K562 (cell line): ENCODE results near the gene IL17A. TPM values are rescaled to one million over a fixed set of nuclear protein-coding genes. Genes with fewer than 3 reads are reported as not detected.

Source experiments
- ATAC-seq: fragments of 200-7000 bp; cut with Tn5 transposase; 3 replicates; pipeline ENCODE4 v1.9.1; 2020; ENCODE audit warnings: moderate library complexity
- BruUV-seq: library from RNA; stranded (reverse); fragments of 400-500 nt; replicated peaks from 2 replicates; lab custom pipeline; 2021; lab: Mats Ljungman, UMichigan
- CTCF ChIA-PET: fragments of 300-600 bp; formaldehyde crosslinking; extraction: SDS; loops from one replicate; lab custom pipeline; 2021; ENCODE audit warnings: low intra/inter-chr PET ratio; lab: Yijun Ruan, JAX
- POLR2A ChIA-PET: fragments of 300-600, 350-650 bp; sonication (Branson Sonifier 250); formaldehyde crosslinking; extraction: SDS; loops from one replicate; lab custom pipeline; 2021; ENCODE audit warnings: antibody characterized with exemption, inconsistent platforms; lab: Yijun Ruan, JAX
- DNase-seq, 4 experiments: peaks; one replicate each; pipeline versions ENCODE4 v3.0.0 to v3.0.0-alpha.2; 2011 to 2018; ENCODE audit warnings: low spot score in 3 of 4, mixed read lengths in 3 of 4; ENCODE audit errors: extremely low read depth in 1 of 4
- FAIRE-seq: peaks from 2 replicates; lab custom pipeline; 2011; peaks lifted over from hg19 to GRCh38; lab: Jason Lieb, UNC
- H2AFZ ChIP-seq: 2 replicates; pipeline ENCODE4 v1.6.0; 2011; ENCODE audit warnings: low read depth, low read length, control low read depth, inconsistent platforms
- H3K27ac ChIP-seq: fragments of 200-600 bp; 3 replicates; pipeline ENCODE4 v1.8.0; 2011; ENCODE audit warnings: low read depth, mild to moderate bottlenecking, control low read depth, inconsistent platforms, low read length, moderate library complexity, mixed read lengths; ENCODE audit errors: extremely low read depth
- H3K27me3 ChIP-seq, 2 experiments: fragments of 300-600 bp in 1 of 2; 2 replicates in 1 of 2; 3 replicates in 1 of 2; pipeline versions ENCODE4 v1.6.0 to v1.8.0; 2011; ENCODE audit warnings: inconsistent platforms in 2 of 2, low read length in 2 of 2, mild to moderate bottlenecking in 1 of 2, mixed read lengths in 1 of 2, moderate library complexity in 1 of 2; ENCODE audit not compliant: control insufficient read depth in 2 of 2, insufficient read depth in 2 of 2
- H3K36me3 ChIP-seq: fragments of 300-600 bp; 3 replicates; pipeline ENCODE4 v1.8.0; 2011; ENCODE audit warnings: mild to moderate bottlenecking, low read length, inconsistent platforms; ENCODE audit not compliant: control insufficient read depth, insufficient read depth
- H3K4me1 ChIP-seq, 2 experiments: fragments of 200-600 bp in 1 of 2; replicated peaks in 1 of 2; 2 replicates in 1 of 2; 3 replicates in 1 of 2; pipeline versions ENCODE4 v1.5.1 to v1.8.0; 2011; ENCODE audit warnings: inconsistent platforms in 2 of 2, low read length in 2 of 2, mild to moderate bottlenecking in 1 of 2, mixed read lengths in 1 of 2, moderate library complexity in 1 of 2; ENCODE audit not compliant: control insufficient read depth in 2 of 2, insufficient read depth in 2 of 2
- H3K4me2 ChIP-seq: 2 replicates; pipeline ENCODE4 v1.6.1; 2011; ENCODE audit warnings: low read length, control low read depth, inconsistent platforms, mixed read lengths; ENCODE audit not compliant: insufficient read depth
- H3K4me3 ChIP-seq: fragments of 200-600 bp; sonication (generic), shearing (Covaris generic); 2 replicates; pipeline ENCODE4 v1.5.1; 2016; ENCODE audit warnings: control low read depth, inconsistent platforms
- H3K79me2 ChIP-seq: fragments of 200-600 bp; 3 replicates; pipeline ENCODE4 v1.8.0; 2011; ENCODE audit warnings: low read length, inconsistent platforms; ENCODE audit not compliant: control insufficient read depth, insufficient read depth
- H3K9ac ChIP-seq, 2 experiments: 2 replicates each; pipeline versions ENCODE4 v1.6.0 to v1.6.1; 2011; ENCODE audit warnings: low read depth in 2 of 2, low read length in 2 of 2, control low read depth in 1 of 2, inconsistent platforms in 1 of 2, mild to moderate bottlenecking in 1 of 2, mixed read lengths in 1 of 2; ENCODE audit not compliant: insufficient read depth in 1 of 2
- H3K9me1 ChIP-seq: one replicate; pipeline ENCODE4 v1.6.0; 2011; ENCODE audit warnings: inconsistent platforms, mild to moderate bottlenecking, low read length, moderate library complexity; ENCODE audit not compliant: control insufficient read depth, insufficient read depth
- H3K9me3 ChIP-seq: replicated peaks from 2 replicates; pipeline ENCODE4 v1.5.1; 2011; ENCODE audit warnings: low read depth, low read length, inconsistent platforms; ENCODE audit not compliant: control insufficient read depth, insufficient read depth
- H4K20me1 ChIP-seq: replicated peaks from 2 replicates; pipeline ENCODE4 v1.6.1; 2011; ENCODE audit warnings: low read length, inconsistent platforms, mixed read lengths; ENCODE audit not compliant: control insufficient read depth, insufficient read depth
- BRCA1 ChIP-seq, 2 experiments: fragments of 450-650 bp in 1 of 2; sonication (generic) in 1 of 2; formaldehyde crosslinking in 1 of 2; IDR thresholded peaks; 2 replicates each; pipeline versions ENCODE4 v1.5.0 to v1.6.1; 2017 to 2020; ENCODE audit warnings: mild to moderate bottlenecking in 1 of 2, missing genetic modification reagents in 1 of 2
- DACH1 ChIP-seq: fragments of 450-650 bp; IDR thresholded peaks from 2 replicates; pipeline ENCODE4 v1.6.1; 2018; ENCODE audit not compliant: partially characterized antibody
- ELF1 ChIP-seq: fragments of 200-800 bp; sonication (Bioruptor generic); IDR thresholded peaks from 2 replicates; pipeline ENCODE4 v1.6.1; 2016; ENCODE audit warnings: missing genetic modification characterization, missing compliant biosample characterization
- FOS ChIP-seq: IDR thresholded peaks from 3 replicates; pipeline ENCODE4 v1.6.1; 2011; ENCODE audit not compliant: insufficient read length; ENCODE audit errors: extremely low read depth
- FOXK1 ChIP-seq: sonication (generic); formaldehyde crosslinking; IDR thresholded peaks from 2 replicates; pipeline ENCODE4 v1.8.0; 2022; ENCODE audit warnings: missing genetic modification reagents, mild to moderate bottlenecking, borderline replicate concordance
- MEIS2 ChIP-seq: fragments of 450-650 bp; IDR thresholded peaks from 2 replicates; pipeline ENCODE4 v1.6.1; 2014; ENCODE audit warnings: mild to moderate bottlenecking; ENCODE audit not compliant: partially characterized antibody
- NUFIP1 ChIP-seq: fragments of 450-650 bp; IDR thresholded peaks from 2 replicates; pipeline ENCODE4 v1.6.1; 2018; ENCODE audit not compliant: partially characterized antibody
- ZKSCAN8 ChIP-seq: fragments of 200-800 bp; sonication (Bioruptor generic); IDR thresholded peaks from 2 replicates; pipeline ENCODE4 v1.6.1; 2016; ENCODE audit warnings: missing genetic modification characterization, missing compliant biosample characterization
- WGBS: fragments of 100-300 bp; shearing (Covaris generic); methylation state at CpG from one replicate; pipeline ENCODE4 v1.1.6; 2016; ENCODE audit warnings: low coverage, mixed read lengths; ENCODE audit not compliant: insufficient coverage; ENCODE audit errors: missing lambda C conversion rate; 5-methylcytosine and 5-hydroxymethylcytosine counted together
- in situ Hi-C: fragments of 300-500 bp; cut with MboI; formaldehyde crosslinking; loops from 4 replicates; pipeline ENCODE4 v1.15.0; 2018; ENCODE audit warnings: inconsistent platforms, mixed read lengths
- intact Hi-C: fragments of 100-400 bp; cut with micrococcal nuclease; formaldehyde crosslinking; loops from 2 replicates; pipeline ENCODE4 v1.14.2; 2022
- polyA plus RNA-seq, 8 experiments: library from polyadenylated mRNA; depleted of rRNA in 4 of 8; stranded (reverse) in 5 of 8; unstranded in 3 of 8; fragments of >200 nt; fragmentation: Nextera tagmentation in 2 of 8; fragmentation: Illumina TruSeq in 1 of 8; extraction: Ambion mirVana in 2 of 8; extraction: Trizol in 1 of 8; gene quantifications; 2 replicates each; pipeline versions ENCODE4 v1.2.1 to v1.2.3, GENCODE V29; 2011 to 2014; ENCODE audit warnings: inconsistent platforms in 1 of 8, missing spikeins in 1 of 8
- total RNA-seq, 7 experiments: library from RNA; depleted of rRNA in 6 of 7; stranded (reverse); fragments of >200 nt in 6 of 7; fragmentation: Illumina TruSeq in 2 of 7; extraction: Trizol in 2 of 7; gene quantifications; 2 replicates each; pipeline versions ENCODE4 v1.2.1 to v1.2.3, GENCODE V29; 2011 to 2021; ENCODE audit warnings: low replicate concordance in 1 of 7
- TF ChIP-seq, protein P1 (sequence below): fragments of 250-450 bp; sonication (Bioruptor Pico); IDR thresholded peaks from 2 replicates; pipeline ENCODE4 v1.5.0; 2021; ENCODE audit warnings: mild to moderate bottlenecking, borderline replicate concordance
- TF ChIP-seq, protein P2 (sequence below): fragments of 250-450 bp; sonication (Bioruptor Pico); IDR thresholded peaks from 2 replicates; pipeline ENCODE4 v1.4.0; 2020; ENCODE audit warnings: mild to moderate bottlenecking, moderate library complexity, borderline replicate concordance
- TF ChIP-seq, protein P3 (sequence below): fragments of 200-800 bp; sonication (Bioruptor generic); IDR thresholded peaks from 2 replicates; pipeline ENCODE4 v1.6.1; 2017; ENCODE audit warnings: missing genetic modification characterization, missing compliant biosample characterization
- TF ChIP-seq, protein P4 (sequence below): fragments of 450-650 bp; formaldehyde crosslinking; IDR thresholded peaks from 2 replicates; pipeline ENCODE4 v1.4.0; 2022; ENCODE audit warnings: mild to moderate bottlenecking, moderate library complexity
- TF ChIP-seq, protein P5 (sequence below): fragments of 450-650 bp; IDR thresholded peaks from 2 replicates; pipeline ENCODE4 v1.6.1; 2018; ENCODE audit warnings: mild to moderate bottlenecking, low read depth; ENCODE audit not compliant: partially characterized antibody

Gene IL17A
- total and polyA plus RNA-seq, 9 of the 15 experiments (the other 6 are each of a cell fraction or from before 2014, with no cell fraction given) = not detected

DNA sequence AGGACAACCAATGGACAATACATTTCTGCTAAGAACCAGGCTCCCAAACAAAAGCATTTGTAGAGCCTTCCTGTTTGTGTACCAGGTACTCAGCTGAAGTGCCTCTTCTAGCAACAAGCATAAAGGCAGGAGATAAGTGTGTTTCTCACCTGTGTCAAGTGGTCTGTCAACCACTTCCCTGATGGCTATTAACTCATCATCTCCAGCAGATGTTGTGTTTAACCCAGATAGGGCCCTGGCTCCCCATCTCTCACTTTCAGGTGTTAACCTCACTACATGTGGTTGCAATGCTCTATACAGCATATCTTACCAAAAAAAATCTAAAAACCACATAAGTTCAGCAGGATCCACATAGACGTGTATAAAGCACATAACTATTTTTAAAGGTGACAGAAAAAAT lies 9.6 kb upstream of the IL17A start:
- ChIA-PET POLR2A (no interaction called here), CTCF (no interaction called here)
- Histone ChIP-seq H3K4me1 (no peaks in the 10 kb centered on the region), H3K27me3 (no peaks in the 10 kb centered on the region), H4K20me1 (no peaks in the 10 kb centered on the region), H2AFZ (no peak overlapping the region), H3K4me3 (no peak overlapping the region), H3K9me1 (no peaks in the 10 kb centered on the region), H3K9me3 (no peaks in the 10 kb centered on the region), H3K4me2 (no peak overlapping the region), H3K27ac (no peak overlapping the region), H3K36me3 (no peaks in the 10 kb centered on the region), H3K9ac (no peak overlapping the region), H3K79me2 (no peaks in the 10 kb centered on the region)
- no TSS peak for BruUV-seq
- intact Hi-C loops (no loop called here), in situ Hi-C loops (no loop called here)
- DNase-seq (no peak), ATAC-seq (no peak), FAIRE-seq (no peak)
- WGBS = 0% methylated on average over 1 of the region's 1 CpG
- TF ChIP-seq BRCA1 (IDR thresholded peaks at IDR 0.05) (no peak), BRCA1 (CRISPR knock-in tag; IDR thresholded peaks at IDR 0.05) (no peak), ZKSCAN8 (CRISPR knock-in tag) (no peak), NUFIP1 (no peak), ELF1 (tag) (no peak), FOXK1 (no peak), DACH1 (no peak), FOS (no peak), MEIS2 (no peak)
- TF ChIP-seq, protein P1, sequence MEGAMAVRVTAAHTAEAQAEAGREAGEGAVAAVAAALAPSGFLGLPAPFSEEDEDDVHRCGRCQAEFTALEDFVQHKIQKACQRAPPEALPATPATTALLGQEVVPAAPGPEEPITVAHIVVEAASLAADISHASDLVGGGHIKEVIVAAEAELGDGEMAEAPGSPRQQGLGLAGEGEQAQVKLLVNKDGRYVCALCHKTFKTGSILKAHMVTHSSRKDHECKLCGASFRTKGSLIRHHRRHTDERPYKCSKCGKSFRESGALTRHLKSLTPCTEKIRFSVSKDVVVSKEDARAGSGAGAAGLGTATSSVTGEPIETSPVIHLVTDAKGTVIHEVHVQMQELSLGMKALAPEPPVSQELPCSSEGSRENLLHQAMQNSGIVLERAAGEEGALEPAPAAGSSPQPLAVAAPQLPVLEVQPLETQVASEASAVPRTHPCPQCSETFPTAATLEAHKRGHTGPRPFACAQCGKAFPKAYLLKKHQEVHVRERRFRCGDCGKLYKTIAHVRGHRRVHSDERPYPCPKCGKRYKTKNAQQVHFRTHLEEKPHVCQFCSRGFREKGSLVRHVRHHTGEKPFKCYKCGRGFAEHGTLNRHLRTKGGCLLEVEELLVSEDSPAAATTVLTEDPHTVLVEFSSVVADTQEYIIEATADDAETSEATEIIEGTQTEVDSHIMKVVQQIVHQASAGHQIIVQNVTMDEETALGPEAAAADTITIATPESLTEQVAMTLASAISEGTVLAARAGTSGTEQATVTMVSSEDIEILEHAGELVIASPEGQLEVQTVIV (CRISPR knock-in tag) = no peak
- TF ChIP-seq, protein P2, sequence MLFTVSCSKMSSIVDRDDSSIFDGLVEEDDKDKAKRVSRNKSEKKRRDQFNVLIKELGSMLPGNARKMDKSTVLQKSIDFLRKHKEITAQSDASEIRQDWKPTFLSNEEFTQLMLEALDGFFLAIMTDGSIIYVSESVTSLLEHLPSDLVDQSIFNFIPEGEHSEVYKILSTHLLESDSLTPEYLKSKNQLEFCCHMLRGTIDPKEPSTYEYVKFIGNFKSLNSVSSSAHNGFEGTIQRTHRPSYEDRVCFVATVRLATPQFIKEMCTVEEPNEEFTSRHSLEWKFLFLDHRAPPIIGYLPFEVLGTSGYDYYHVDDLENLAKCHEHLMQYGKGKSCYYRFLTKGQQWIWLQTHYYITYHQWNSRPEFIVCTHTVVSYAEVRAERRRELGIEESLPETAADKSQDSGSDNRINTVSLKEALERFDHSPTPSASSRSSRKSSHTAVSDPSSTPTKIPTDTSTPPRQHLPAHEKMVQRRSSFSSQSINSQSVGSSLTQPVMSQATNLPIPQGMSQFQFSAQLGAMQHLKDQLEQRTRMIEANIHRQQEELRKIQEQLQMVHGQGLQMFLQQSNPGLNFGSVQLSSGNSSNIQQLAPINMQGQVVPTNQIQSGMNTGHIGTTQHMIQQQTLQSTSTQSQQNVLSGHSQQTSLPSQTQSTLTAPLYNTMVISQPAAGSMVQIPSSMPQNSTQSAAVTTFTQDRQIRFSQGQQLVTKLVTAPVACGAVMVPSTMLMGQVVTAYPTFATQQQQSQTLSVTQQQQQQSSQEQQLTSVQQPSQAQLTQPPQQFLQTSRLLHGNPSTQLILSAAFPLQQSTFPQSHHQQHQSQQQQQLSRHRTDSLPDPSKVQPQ = no peak
- TF ChIP-seq, protein P3, sequence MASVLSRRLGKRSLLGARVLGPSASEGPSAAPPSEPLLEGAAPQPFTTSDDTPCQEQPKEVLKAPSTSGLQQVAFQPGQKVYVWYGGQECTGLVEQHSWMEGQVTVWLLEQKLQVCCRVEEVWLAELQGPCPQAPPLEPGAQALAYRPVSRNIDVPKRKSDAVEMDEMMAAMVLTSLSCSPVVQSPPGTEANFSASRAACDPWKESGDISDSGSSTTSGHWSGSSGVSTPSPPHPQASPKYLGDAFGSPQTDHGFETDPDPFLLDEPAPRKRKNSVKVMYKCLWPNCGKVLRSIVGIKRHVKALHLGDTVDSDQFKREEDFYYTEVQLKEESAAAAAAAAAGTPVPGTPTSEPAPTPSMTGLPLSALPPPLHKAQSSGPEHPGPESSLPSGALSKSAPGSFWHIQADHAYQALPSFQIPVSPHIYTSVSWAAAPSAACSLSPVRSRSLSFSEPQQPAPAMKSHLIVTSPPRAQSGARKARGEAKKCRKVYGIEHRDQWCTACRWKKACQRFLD (CRISPR knock-in tag) = no peak
- TF ChIP-seq, protein P4, sequence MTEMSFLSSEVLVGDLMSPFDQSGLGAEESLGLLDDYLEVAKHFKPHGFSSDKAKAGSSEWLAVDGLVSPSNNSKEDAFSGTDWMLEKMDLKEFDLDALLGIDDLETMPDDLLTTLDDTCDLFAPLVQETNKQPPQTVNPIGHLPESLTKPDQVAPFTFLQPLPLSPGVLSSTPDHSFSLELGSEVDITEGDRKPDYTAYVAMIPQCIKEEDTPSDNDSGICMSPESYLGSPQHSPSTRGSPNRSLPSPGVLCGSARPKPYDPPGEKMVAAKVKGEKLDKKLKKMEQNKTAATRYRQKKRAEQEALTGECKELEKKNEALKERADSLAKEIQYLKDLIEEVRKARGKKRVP (CRISPR knock-in tag) = no peak
- TF ChIP-seq, protein P5, sequence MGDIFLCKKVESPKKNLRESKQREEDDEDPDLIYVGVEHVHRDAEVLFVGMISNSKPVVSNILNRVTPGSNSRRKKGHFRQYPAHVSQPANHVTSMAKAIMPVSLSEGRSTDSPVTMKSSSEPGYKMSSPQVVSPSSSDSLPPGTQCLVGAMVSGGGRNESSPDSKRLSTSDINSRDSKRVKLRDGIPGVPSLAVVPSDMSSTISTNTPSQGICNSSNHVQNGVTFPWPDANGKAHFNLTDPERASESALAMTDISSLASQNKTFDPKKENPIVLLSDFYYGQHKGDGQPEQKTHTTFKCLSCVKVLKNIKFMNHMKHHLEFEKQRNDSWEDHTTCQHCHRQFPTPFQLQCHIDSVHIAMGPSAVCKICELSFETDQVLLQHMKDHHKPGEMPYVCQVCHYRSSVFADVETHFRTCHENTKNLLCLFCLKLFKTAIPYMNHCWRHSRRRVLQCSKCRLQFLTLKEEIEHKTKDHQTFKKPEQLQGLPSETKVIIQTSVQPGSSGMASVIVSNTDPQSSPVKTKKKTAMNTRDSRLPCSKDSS = no peak
